Muscle layer of duodenum (tissue), 2 donors: ENCODE data around the gene ATP9B.

Experiments
- H3K27ac ChIP-seq: one replicate; pipeline ENCODE4 v1.7.0; 2013; ENCODE audit warnings: mild to moderate bottlenecking, low read length
- H3K27me3 ChIP-seq: one replicate; pipeline ENCODE4 v1.7.0; 2013; ENCODE audit warnings: low read depth, mild to moderate bottlenecking, control low read depth, low read length
- H3K36me3 ChIP-seq, 2 donors: one replicate each; pipeline ENCODE4 v1.7.0; 2013; ENCODE audit warnings: low read length in 2 of 2, control low read depth in 1 of 2, mild to moderate bottlenecking in 1 of 2; ENCODE audit not compliant: insufficient read depth in 2 of 2, control insufficient read depth in 1 of 2
- H3K4me1 ChIP-seq, 2 donors: one replicate each; pipeline ENCODE4 v1.7.0; 2013; ENCODE audit warnings: low read length in 2 of 2, mild to moderate bottlenecking in 2 of 2, control low read depth in 1 of 2, moderate library complexity in 1 of 2; ENCODE audit not compliant: insufficient read depth in 2 of 2, control insufficient read depth in 1 of 2
- H3K4me3 ChIP-seq, 2 donors: one replicate each; pipeline ENCODE4 v1.7.0; 2013; ENCODE audit warnings: low read length in 2 of 2, low read depth in 1 of 2, mild to moderate bottlenecking in 1 of 2
- H3K9me3 ChIP-seq, 2 donors: one replicate each; pipeline ENCODE4 v1.7.0; 2013; ENCODE audit warnings: low read length in 2 of 2, control low read depth in 1 of 2, mild to moderate bottlenecking in 1 of 2; ENCODE audit not compliant: control insufficient read depth in 1 of 2
- donor health status: healthy.

ATP9B gene

GRCh38 chr18:79353267-79353666 lies 284.1 kb downstream of the ATP9B start:
- Histone ChIP-seq H3K27ac (no peak overlapping the region), H3K4me3 (no peak overlapping the region), H3K27me3 (no peaks in the 10 kb centered on the region), H3K36me3 (peaks cover 7 to 31% of the 10 kb centered on the region in 2 donors), H3K4me1 (no peaks in the 10 kb centered on the region), H3K9me3 (no peaks in the 10 kb centered on the region)

- H3K4me1 ChIP-seq = no peaks in the 10 kb centered on the region
- H3K27ac ChIP-seq = no peak overlapping the region
- no peaks in the 10 kb centered on the region for H3K9me3 ChIP-seq
- no peak overlapping the region for H3K4me3 ChIP-seq
- H3K36me3 ChIP-seq = peaks cover 7 to 24% of the 10 kb centered on the region in 2 donors
- H3K27me3 ChIP-seq = no peaks in the 10 kb centered on the region
Observed at GRCh38 chr18:79354350-79354749, 285.2 kb downstream of the ATP9B start.

- H3K4me1 ChIP-seq = no peaks in the 10 kb centered on the region
- no peak overlapping the region for H3K4me3 ChIP-seq
- H3K27ac ChIP-seq = no peak overlapping the region
- peaks cover 5 to 27% of the 10 kb centered on the region in 2 donors for H3K36me3 ChIP-seq
- no peaks in the 10 kb centered on the region for H3K27me3 ChIP-seq
- H3K9me3 ChIP-seq = no peaks in the 10 kb centered on the region
Observed at GRCh38 chr18:79355433-79356335, 286.5 kb downstream of the ATP9B start.

DNA sequence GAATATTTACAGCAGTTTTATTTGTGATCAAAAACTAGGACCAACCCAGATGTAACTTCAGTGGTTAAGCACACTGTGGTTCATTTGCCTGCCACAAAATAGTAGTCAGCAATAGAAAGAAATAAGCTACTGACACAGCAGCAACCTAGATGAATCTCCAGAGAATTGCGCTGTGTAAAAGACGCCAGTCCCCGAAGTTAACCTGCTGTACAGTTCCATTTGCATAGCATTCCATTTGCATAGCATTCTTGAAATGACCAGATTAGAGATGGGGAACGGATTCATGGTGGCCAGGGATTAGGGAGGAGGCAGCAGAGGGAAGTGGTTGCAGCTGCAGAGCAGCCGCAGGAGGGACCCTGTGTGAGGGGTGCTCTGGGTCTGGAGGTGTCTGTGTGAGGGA lies 287.2 kb downstream of the ATP9B start:
- Histone ChIP-seq H3K4me3 (no peak overlapping the region), H3K36me3 (peaks cover 12 to 34% of the 10 kb centered on the region in 2 donors), H3K27ac (no peak overlapping the region), H3K4me1 (no peaks in the 10 kb centered on the region), H3K9me3 (no peaks in the 10 kb centered on the region), H3K27me3 (no peaks in the 10 kb centered on the region)

- Histone ChIP-seq H3K4me3 (no peak overlapping the region), H3K36me3 (peaks cover 20 to 40% of the 10 kb centered on the region in 2 donors), H3K27ac (no peak overlapping the region), H3K4me1 (no peaks in the 10 kb centered on the region), H3K27me3 (no peaks in the 10 kb centered on the region), H3K9me3 (no peaks in the 10 kb centered on the region)
Observed at GRCh38 chr18:79360933-79361332, 291.7 kb downstream of the ATP9B start.

GRCh38 chr18:79361766-79362522 lies 292.8 kb downstream of the ATP9B start:
- H3K4me3 ChIP-seq = no peak overlapping the region

GRCh38 chr18:79365701-79366100 lies 296.5 kb downstream of the ATP9B start:
- no peak overlapping the region for H3K27ac ChIP-seq

More at GRCh38 chr18:79361766-79362522, 292.8 kb downstream of the ATP9B start:
- no peaks in the 10 kb centered on the region for H3K27me3 ChIP-seq
- no peaks in the 10 kb centered on the region for H3K4me1 ChIP-seq
- H3K9me3 ChIP-seq = no peaks in the 10 kb centered on the region
- H3K36me3 ChIP-seq = peaks cover 20 to 48% of the 10 kb centered on the region in 2 donors
- no peak overlapping the region for H3K27ac ChIP-seq

DNA sequence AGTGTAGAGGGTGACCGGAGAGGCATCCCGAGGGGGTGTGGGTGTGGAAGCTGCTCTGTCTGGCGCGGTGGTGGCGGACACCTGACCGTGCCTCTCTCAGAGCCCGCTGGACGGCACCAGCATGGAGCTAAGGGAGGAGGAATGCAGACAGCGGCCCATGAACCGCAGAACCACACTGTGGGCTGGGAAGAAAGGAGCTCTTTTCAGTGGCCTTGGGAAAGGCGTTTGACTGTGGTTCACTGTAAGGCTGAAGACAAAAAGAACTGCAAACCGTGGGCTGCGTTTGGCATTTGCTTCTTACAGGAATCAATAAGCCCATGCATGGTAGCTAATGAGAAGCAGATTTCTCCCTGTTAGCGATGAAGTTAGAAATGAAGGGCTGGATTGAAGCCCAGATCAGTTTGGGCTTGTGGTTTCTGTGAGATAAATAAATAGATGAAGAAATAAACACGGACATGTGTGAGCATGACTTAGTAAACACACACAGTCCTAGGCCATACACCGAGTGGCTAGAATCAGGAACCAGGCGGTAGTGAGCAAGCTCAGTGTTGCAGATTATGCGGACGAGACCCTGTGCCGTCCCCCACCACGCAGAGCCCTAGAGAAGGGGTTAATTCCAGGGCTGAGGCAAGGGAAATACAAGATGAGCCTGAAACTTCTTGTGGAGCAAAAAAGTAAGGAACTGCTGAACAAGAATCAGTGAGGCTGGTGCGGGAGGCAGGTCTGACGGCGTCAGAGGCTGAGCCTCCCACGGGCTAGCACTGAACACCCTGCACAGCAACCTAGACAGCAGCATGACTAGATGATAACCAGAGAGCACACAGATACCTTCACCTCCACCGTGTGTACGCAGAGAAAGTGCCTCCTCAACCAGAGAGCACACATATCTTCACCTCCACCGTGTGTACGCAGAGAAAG lies 297.2 kb downstream of the ATP9B start:
- no peaks in the 10 kb centered on the region for H3K27me3 ChIP-seq
- no peak overlapping the region for H3K27ac ChIP-seq
- no peak overlapping the region for H3K4me3 ChIP-seq
- H3K36me3 ChIP-seq = peaks cover 8 to 26% of the 10 kb centered on the region in 2 donors
- H3K9me3 ChIP-seq = no peaks in the 10 kb centered on the region
- H3K4me1 ChIP-seq = no peaks in the 10 kb centered on the region

More at GRCh38 chr18:79365701-79366100, 296.5 kb downstream of the ATP9B start:
- H3K27me3 ChIP-seq = no peaks in the 10 kb centered on the region
- no peaks in the 10 kb centered on the region for H3K9me3 ChIP-seq
- H3K4me3 ChIP-seq = no peak overlapping the region
- H3K36me3 ChIP-seq = peaks cover 15 to 33% of the 10 kb centered on the region in 2 donors
- H3K4me1 ChIP-seq = no peaks in the 10 kb centered on the region

DNA sequence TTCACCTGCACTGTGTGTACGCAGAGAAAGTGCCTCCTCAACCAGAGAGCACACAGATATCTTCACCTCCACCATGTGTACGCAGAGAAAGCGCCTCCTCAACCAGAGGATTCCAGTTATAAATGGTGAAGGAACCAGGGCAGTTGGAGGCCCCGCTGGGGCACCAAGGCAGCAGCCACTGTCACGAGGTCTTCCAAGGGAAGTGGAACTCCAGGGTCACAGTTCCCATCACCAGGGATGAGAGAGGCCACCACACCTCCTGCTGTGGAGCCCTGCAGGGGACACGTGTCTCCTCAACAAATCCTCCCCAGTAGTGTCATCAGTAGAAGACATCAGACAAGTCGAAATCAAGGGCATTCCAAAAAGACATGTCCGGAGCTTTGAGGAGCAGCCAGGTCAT lies 298.3 kb downstream of the ATP9B start:
- Histone ChIP-seq H3K9me3 (no peaks in the 10 kb centered on the region), H3K4me1 (no peaks in the 10 kb centered on the region), H3K27me3 (no peaks in the 10 kb centered on the region), H3K27ac (no peak overlapping the region), H3K36me3 (peaks cover 7 to 16% of the 10 kb centered on the region in 2 donors), H3K4me3 (no peak overlapping the region)

GRCh38 chr18:79367989-79368388 lies 298.8 kb downstream of the ATP9B start:
- H3K36me3 ChIP-seq = peaks cover 5 to 15% of the 10 kb centered on the region in 2 donors
- no peaks in the 10 kb centered on the region for H3K27me3 ChIP-seq
- H3K9me3 ChIP-seq = no peaks in the 10 kb centered on the region
- no peak overlapping the region for H3K27ac ChIP-seq
- H3K4me3 ChIP-seq = no peak overlapping the region
- H3K4me1 ChIP-seq = no peaks in the 10 kb centered on the region
